Nephron progenitor cell (in vitro differentiated cells): ENCODE measurements around the gene PDXK.

ENCODE experiments used
- DNase-seq: peaks from one replicate; pipeline ENCODE4 v3.0.0; 2021
- H3K27ac Mint-ChIP-seq: 2 replicates; pipeline ENCODE4 v1.8.0; 2021; ENCODE audit warnings: mild to moderate bottlenecking, moderate library complexity, mixed read lengths
- H3K27me3 Mint-ChIP-seq: 2 replicates; pipeline ENCODE4 v1.8.0; 2021; ENCODE audit warnings: mild to moderate bottlenecking, low read depth, mixed read lengths; ENCODE audit not compliant: poor library complexity
- H3K36me3 Mint-ChIP-seq: 2 replicates; pipeline ENCODE4 v1.8.0; 2021; ENCODE audit warnings: low read depth, mixed read lengths
- H3K4me1 Mint-ChIP-seq: 2 replicates; pipeline ENCODE4 v1.8.0; 2021; ENCODE audit warnings: mixed read lengths
- H3K4me3 Mint-ChIP-seq: 2 replicates; pipeline ENCODE4 v1.8.0; 2021; ENCODE audit warnings: mild to moderate bottlenecking, moderate library complexity, mixed read lengths
- H3K9me3 Mint-ChIP-seq: 2 replicates; pipeline ENCODE4 v1.8.0; 2021; ENCODE audit warnings: mild to moderate bottlenecking, moderate library complexity, mixed read lengths
- CTCF ChIP-seq: fragments of 200-600 bp; sonication (generic); IDR thresholded peaks from 2 replicates; pipeline ENCODE4 v1.5.0; 2021; ENCODE audit warnings: antibody characterized with exemption

The PDXK gene

GRCh38 chr21:43737158-43737950 is 18.4 kb downstream of the PDXK start:
- H3K27me3 Mint-ChIP-seq = peaks cover 3% of the 10 kb centered on the region
- no peak for DNase-seq
- H3K36me3 Mint-ChIP-seq = peaks cover 5% of the 10 kb centered on the region
- peaks cover 41% of the 10 kb centered on the region for H3K4me1 Mint-ChIP-seq
- peak overlapping the region; percentile 96 for H3K27ac Mint-ChIP-seq
- TF ChIP-seq CTCF = no peak
- H3K4me3 Mint-ChIP-seq = no peak overlapping the region
- no peaks in the 10 kb centered on the region for H3K9me3 Mint-ChIP-seq

- Mint-ChIP-seq H3K36me3 (peaks cover 16% of the 10 kb centered on the region), H3K9me3 (no peaks in the 10 kb centered on the region), H3K4me3 (no peak overlapping the region), H3K4me1 (peaks cover 36% of the 10 kb centered on the region), H3K27me3 (peaks cover 3% of the 10 kb centered on the region), H3K27ac (peak overlapping the region; percentile 90)
- no peak for TF ChIP-seq CTCF
- no peak for DNase-seq
Measured at GRCh38 chr21:43739621-43740435, 20.9 kb downstream of the PDXK start.

- Mint-ChIP-seq H3K36me3 (peaks cover 24% of the 10 kb centered on the region), H3K4me1 (peaks cover 36% of the 10 kb centered on the region), H3K4me3 (peak overlapping the region; percentile 80), H3K27ac (peak overlapping the region; percentile 96), H3K27me3 (peaks cover 3% of the 10 kb centered on the region), H3K9me3 (no peaks in the 10 kb centered on the region)
- no peak for TF ChIP-seq CTCF
- peak; percentile 55 for DNase-seq
Measured at GRCh38 chr21:43740497-43741156, 21.7 kb downstream of the PDXK start.

GRCh38 chr21:43741423-43742096 is 22.6 kb downstream of the PDXK start:
- H3K36me3 Mint-ChIP-seq = peaks cover 30% of the 10 kb centered on the region
- peaks cover 36% of the 10 kb centered on the region for H3K4me1 Mint-ChIP-seq
- H3K4me3 Mint-ChIP-seq = peak overlapping the region; percentile 55
- H3K27ac Mint-ChIP-seq = no peak overlapping the region
- H3K27me3 Mint-ChIP-seq = peaks cover 3% of the 10 kb centered on the region
- no peaks in the 10 kb centered on the region for H3K9me3 Mint-ChIP-seq
- no peak for DNase-seq
- no peak for TF ChIP-seq CTCF

- H3K4me3 Mint-ChIP-seq = no peak overlapping the region
- H3K4me1 Mint-ChIP-seq = peaks cover 25% of the 10 kb centered on the region
- no peak for DNase-seq
- peaks cover 37% of the 10 kb centered on the region for H3K36me3 Mint-ChIP-seq
- peak overlapping the region; percentile 48 for H3K27ac Mint-ChIP-seq
- no peaks in the 10 kb centered on the region for H3K9me3 Mint-ChIP-seq
- TF ChIP-seq CTCF = no peak
- peaks cover 3% of the 10 kb centered on the region for H3K27me3 Mint-ChIP-seq
Measured at GRCh38 chr21:43743947-43744346, 25.0 kb downstream of the PDXK start.
